Ascending aorta (tissue), 2 donors: ENCODE data around the gene CNGA1. TPM values are rescaled to one million over a fixed set of nuclear protein-coding genes. Genes with fewer than 3 reads are reported as not detected.

ENCODE experiments used
- DNase-seq, 2 donors: peaks; one replicate each; pipeline ENCODE4 v3.0.0-alpha.2; 2019; ENCODE audit warnings: low spot score in 2 of 2
- H3K27ac ChIP-seq, 2 donors: fragments of 200-600 bp; sonication (generic); one replicate each; pipeline ENCODE4 v1.5.1; 2016 to 2017; ENCODE audit warnings: mild to moderate bottlenecking in 1 of 2
- H3K27me3 ChIP-seq: fragments of 200-600 bp; sonication (generic); one replicate; pipeline ENCODE4 v1.5.1; 2017
- H3K36me3 ChIP-seq, 2 donors: fragments of 200-600 bp; sonication (generic); one replicate each; pipeline ENCODE4 v1.5.1; 2016
- H3K4me1 ChIP-seq, 2 donors: fragments of 200-600 bp; sonication (generic); one replicate each; pipeline ENCODE4 v1.5.1; 2016 to 2017; ENCODE audit warnings: mild to moderate bottlenecking in 1 of 2
- H3K4me3 ChIP-seq, 2 donors: fragments of 200-600 bp; sonication (generic); one replicate each; pipeline ENCODE4 v1.5.1; 2016 to 2017; ENCODE audit warnings: mild to moderate bottlenecking in 1 of 2
- H3K9me3 ChIP-seq, 2 donors: fragments of 200-600 bp; sonication (generic); one replicate each; pipeline ENCODE4 v1.5.1; 2016
- intact Hi-C: fragments of 100-400 bp; cut with DNase I; formaldehyde crosslinking; loops from one replicate; pipeline ENCODE4 v1.15.1; 2023
- total RNA-seq: library from RNA; depleted of rRNA; stranded (reverse); fragments of >200 nt; gene quantifications from one replicate; pipeline ENCODE4 v1.1.0, GENCODE V29; 2016
- TF ChIP-seq, protein P1 (sequence below), 3 experiments: fragments of 200-600 bp in 2 of 3; fragments of 450-650 bp in 1 of 3; sonication (generic) in 2 of 3; IDR thresholded peaks; one replicate each; pipeline ENCODE4 v1.5.1; 2016 to 2019; ENCODE audit warnings: antibody characterized with exemption in 3 of 3, mild to moderate bottlenecking in 1 of 3, moderate library complexity in 1 of 3

The CNGA1 gene
- total RNA-seq, 1 donor from 2014 or later: not detected

DNA sequence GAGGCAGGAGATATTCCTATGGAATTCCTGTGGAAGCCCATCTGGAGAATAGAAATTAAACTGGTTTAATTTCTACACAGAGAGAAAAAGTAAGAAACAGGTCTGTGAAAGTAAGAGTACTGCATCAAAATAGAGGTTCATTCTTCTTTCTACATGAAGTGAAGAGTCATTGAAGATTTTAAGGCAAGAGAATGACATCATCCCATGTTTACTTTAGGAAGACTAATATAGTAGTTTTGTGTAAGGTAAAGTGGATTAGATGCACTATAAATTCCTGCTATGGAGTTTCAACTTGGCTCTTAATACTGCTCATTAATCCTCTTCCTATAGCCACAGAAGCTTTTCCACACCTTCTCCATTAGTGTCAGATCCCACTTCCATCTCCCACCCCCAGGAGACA lies 47.6 kb downstream of the CNGA1 start:
- intact Hi-C loops: no loop called here
- H3K4me3 ChIP-seq: no peak overlapping the region
- no peaks in the 10 kb centered on the region for H3K4me1 ChIP-seq
- H3K9me3 ChIP-seq: no peaks in the 10 kb centered on the region
- TF ChIP-seq, protein P1, sequence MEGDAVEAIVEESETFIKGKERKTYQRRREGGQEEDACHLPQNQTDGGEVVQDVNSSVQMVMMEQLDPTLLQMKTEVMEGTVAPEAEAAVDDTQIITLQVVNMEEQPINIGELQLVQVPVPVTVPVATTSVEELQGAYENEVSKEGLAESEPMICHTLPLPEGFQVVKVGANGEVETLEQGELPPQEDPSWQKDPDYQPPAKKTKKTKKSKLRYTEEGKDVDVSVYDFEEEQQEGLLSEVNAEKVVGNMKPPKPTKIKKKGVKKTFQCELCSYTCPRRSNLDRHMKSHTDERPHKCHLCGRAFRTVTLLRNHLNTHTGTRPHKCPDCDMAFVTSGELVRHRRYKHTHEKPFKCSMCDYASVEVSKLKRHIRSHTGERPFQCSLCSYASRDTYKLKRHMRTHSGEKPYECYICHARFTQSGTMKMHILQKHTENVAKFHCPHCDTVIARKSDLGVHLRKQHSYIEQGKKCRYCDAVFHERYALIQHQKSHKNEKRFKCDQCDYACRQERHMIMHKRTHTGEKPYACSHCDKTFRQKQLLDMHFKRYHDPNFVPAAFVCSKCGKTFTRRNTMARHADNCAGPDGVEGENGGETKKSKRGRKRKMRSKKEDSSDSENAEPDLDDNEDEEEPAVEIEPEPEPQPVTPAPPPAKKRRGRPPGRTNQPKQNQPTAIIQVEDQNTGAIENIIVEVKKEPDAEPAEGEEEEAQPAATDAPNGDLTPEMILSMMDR (IDR thresholded peaks at IDR 0.05): no peak
- no peaks in the 10 kb centered on the region for H3K36me3 ChIP-seq
- no peaks in the 10 kb centered on the region for H3K27me3 ChIP-seq
- no peak overlapping the region for H3K27ac ChIP-seq
- DNase-seq: no peak

DNA sequence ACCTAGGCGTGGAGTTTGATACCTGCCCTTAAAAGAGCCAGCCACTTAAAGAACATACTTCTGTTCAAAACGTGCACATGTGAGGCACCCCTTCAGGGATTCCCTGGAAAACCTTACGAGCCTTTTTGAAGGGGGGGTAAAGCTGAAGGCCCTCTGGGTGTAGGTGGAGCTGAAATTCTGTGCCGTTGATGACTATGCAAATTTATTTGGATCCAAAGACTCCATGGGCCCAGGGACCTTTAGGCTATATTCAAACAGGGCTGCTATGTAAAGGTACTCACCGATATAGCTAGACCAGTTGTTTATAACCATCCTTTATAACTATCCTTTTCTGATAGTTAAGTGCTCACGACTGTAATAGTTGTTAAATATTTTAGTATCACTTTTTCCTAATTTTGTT lies 61.8 kb downstream of the CNGA1 start:
- no peak for DNase-seq
- no peaks in the 10 kb centered on the region for H3K27me3 ChIP-seq
- H3K9me3 ChIP-seq: no peaks in the 10 kb centered on the region
- no peaks in the 10 kb centered on the region for H3K36me3 ChIP-seq
- TF ChIP-seq, protein P1 (IDR thresholded peaks at IDR 0.05): no peak
- no peak overlapping the region for H3K27ac ChIP-seq
- H3K4me1 ChIP-seq: no peaks in the 10 kb centered on the region
- no peak overlapping the region for H3K4me3 ChIP-seq
- intact Hi-C loops: no loop called here

DNA sequence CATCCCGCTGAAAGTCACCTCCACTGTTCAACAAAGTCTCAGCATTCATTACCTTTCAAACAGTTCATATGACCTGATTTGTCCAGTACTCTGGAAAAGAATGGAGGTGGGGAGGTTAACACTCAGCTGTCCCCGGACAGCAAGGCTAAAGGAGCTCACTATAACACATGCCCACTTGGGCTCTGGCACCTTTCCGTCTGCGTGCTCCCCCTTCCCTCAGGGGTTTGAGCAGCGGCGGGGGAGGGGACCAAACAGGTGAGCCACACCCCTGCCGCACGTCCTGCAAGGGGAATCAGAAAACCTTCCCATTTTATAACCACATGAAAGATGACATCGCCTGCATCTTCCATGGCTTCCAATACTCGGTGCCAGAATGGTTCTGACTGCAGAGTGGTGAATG lies 62.2 kb downstream of the CNGA1 start:
- H3K9me3 ChIP-seq: no peaks in the 10 kb centered on the region
- no peak for DNase-seq
- H3K27ac ChIP-seq: no peak overlapping the region
- no peaks in the 10 kb centered on the region for H3K36me3 ChIP-seq
- TF ChIP-seq, protein P1 (IDR thresholded peaks at IDR 0.05): no peak
- no peaks in the 10 kb centered on the region for H3K27me3 ChIP-seq
- intact Hi-C loops: no loop called here
- H3K4me1 ChIP-seq: no peaks in the 10 kb centered on the region
- no peak overlapping the region for H3K4me3 ChIP-seq

DNA sequence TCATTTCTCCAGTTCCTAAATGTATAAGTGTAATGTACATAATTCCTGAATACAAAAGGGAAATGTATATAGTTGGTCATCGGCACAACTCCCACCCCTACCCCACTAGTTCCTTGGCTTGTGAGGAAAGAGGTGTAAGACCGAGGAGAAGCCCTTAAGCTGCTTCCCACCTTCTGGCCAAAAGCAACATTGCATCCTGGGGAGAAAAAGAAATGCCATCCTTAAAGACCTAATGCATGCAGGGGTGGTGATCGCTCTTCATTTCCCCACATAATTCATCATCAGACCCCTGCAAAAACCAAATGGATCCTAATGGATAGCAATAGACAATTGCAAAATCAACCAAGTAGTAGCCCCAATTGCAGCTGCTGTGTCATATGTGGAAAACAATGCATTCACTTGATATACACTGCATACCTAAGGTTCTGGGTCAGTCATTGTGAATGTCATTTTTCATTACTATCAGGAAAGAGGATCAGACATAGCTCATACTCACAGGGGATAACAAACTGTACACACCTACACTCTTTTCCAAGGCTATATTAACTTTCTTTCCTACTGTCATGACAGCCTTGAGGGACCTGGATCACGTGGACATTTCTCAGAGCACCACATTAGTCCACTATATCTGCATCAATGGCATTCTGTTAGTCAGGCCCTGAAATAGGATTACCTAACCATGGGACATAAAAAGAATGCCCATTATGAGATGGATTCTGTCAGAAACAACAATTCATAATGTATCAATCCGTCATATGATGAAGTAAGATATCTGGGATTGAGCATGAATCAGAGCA lies 70.4 kb downstream of the CNGA1 start:
- intact Hi-C loops: no loop called here
- no peak overlapping the region for H3K4me3 ChIP-seq
- no peaks in the 10 kb centered on the region for H3K9me3 ChIP-seq
- TF ChIP-seq, protein P1 (IDR thresholded peaks at IDR 0.05): no peak
- H3K4me1 ChIP-seq: no peaks in the 10 kb centered on the region
- no peak for DNase-seq
- no peak overlapping the region for H3K27ac ChIP-seq
- no peaks in the 10 kb centered on the region for H3K27me3 ChIP-seq
- H3K36me3 ChIP-seq: no peaks in the 10 kb centered on the region

DNA sequence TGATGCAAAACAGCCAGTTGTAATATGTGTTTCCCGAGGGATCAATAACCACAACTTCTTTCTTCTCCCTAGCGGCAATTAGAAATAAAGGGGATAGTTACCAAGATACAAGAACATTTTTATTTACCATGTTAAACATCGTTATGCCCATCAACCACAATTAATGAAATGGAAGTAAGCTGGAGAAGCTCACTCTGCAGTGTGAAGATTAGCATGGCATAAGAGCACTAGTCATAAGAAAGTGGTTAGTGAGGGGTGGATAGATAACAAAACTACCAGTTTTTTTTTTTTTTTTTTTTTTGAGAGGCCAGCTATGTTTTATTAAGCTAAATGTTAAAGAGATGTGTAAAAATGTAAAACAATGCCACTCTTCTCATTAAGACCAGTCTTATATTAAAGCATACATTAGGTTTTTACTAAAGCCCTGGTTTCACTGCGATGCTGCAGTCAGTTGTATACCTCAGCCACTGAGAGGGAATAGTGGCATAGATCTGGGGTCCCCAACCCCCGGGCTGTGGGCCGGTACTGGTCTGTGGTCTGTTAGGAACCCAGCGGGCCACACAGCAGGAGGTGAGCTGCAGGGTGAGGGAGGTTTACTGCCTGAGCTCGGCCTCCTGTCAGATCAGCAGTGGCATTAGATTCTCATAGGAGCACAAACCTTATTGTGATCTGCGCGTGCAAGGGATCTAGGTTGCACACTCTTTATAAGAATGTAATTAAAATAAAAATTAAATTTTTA lies 74.2 kb downstream of the CNGA1 start:
- Histone ChIP-seq H3K4me3 (no peak overlapping the region), H3K27ac (no peak overlapping the region), H3K36me3 (no peaks in the 10 kb centered on the region), H3K9me3 (no peaks in the 10 kb centered on the region), H3K4me1 (no peaks in the 10 kb centered on the region), H3K27me3 (no peaks in the 10 kb centered on the region)
- TF ChIP-seq, protein P1 (IDR thresholded peaks at IDR 0.05): no peak
- intact Hi-C loops: no loop called here
- DNase-seq: no peak
